A673 (cell line): ENCODE results near the gene PIK3C2A.

ENCODE experiments used
- CTCF ChIP-seq: fragments of 300-800, 200-600 bp; sonication (generic); conservative IDR thresholded peaks from 2 replicates; pipeline ENCODE4 v1.5.1; 2017; ENCODE audit warnings: low read depth, mild to moderate bottlenecking, antibody characterized with exemption, low read length, moderate library complexity, mixed read lengths
- EZH2 ChIP-seq: fragments of 200-600 bp; sonication (generic); IDR thresholded peaks from 2 replicates; pipeline ENCODE4 v1.6.1; 2017; ENCODE audit warnings: borderline replicate concordance, low read depth, mild to moderate bottlenecking, mixed read lengths, antibody characterized with exemption, low read length; ENCODE audit not compliant: poor library complexity, severe bottlenecking

GRCh38 chr11:17214338-17214737, 6.6 kb upstream of the PIK3C2A start:
- TF ChIP-seq CTCF (no peak), EZH2 (no peak)
